ENCODE measurements around the gene ROS1.

The ROS1 gene

GRCh38 chr6:117409863-117410262 is 15.9 kb downstream of the ROS1 start:
- DNase-seq (ENCODE audit: extremely low read depth, low read depth): no peak
- no peak for TF ChIP-seq CTCF (IDR thresholded peaks at IDR 0.05; ENCODE audit: low read depth, low read length)

- DNase-seq (ENCODE audit: extremely low read depth, low read depth): no peak
- TF ChIP-seq CTCF (IDR thresholded peaks at IDR 0.05; ENCODE audit: low read depth, low read length): no peak
Observed at GRCh38 chr6:117409420-117409819, 16.3 kb downstream of the ROS1 start.

- DNase-seq (ENCODE audit: extremely low read depth, low read depth): no peak
- TF ChIP-seq CTCF (IDR thresholded peaks at IDR 0.05; ENCODE audit: low read depth, low read length): peak; percentile 58
Observed at GRCh38 chr6:117404548-117404947, 21.2 kb downstream of the ROS1 start.

GRCh38 chr6:117401799-117402198 is 23.9 kb downstream of the ROS1 start:
- no peak for DNase-seq (ENCODE audit: extremely low read depth, low read depth)
- TF ChIP-seq CTCF (IDR thresholded peaks at IDR 0.05; ENCODE audit: low read depth, low read length): no peak

GRCh38 chr6:117399924-117400323 is 25.8 kb downstream of the ROS1 start:
- TF ChIP-seq CTCF (IDR thresholded peaks at IDR 0.05; ENCODE audit: low read depth, low read length): peak; percentile 40
- DNase-seq (ENCODE audit: extremely low read depth, low read depth): no peak

GRCh38 chr6:117399126-117399525 is 26.6 kb downstream of the ROS1 start:
- TF ChIP-seq CTCF (IDR thresholded peaks at IDR 0.05; ENCODE audit: low read depth, low read length): no peak
- no peak for DNase-seq (ENCODE audit: extremely low read depth, low read depth)

GRCh38 chr6:117397536-117398227 is 28.1 kb downstream of the ROS1 start:
- no peak for TF ChIP-seq CTCF (IDR thresholded peaks at IDR 0.05; ENCODE audit: low read depth, low read length)
- DNase-seq (ENCODE audit: extremely low read depth, low read depth): no peak
